RCC 7860 (cell line): Measurements from ENCODE around the gene MUC4.

Experiments
- DNase-seq: peaks from one replicate; pipeline ENCODE4 v3.0.0-alpha.2; 2015; ENCODE audit warnings: low spot score
- FAIRE-seq: peaks from 2 replicates; lab custom pipeline; 2012; peaks lifted over from hg19 to GRCh38; lab: Jason Lieb, UNC

Gene MUC4

DNA sequence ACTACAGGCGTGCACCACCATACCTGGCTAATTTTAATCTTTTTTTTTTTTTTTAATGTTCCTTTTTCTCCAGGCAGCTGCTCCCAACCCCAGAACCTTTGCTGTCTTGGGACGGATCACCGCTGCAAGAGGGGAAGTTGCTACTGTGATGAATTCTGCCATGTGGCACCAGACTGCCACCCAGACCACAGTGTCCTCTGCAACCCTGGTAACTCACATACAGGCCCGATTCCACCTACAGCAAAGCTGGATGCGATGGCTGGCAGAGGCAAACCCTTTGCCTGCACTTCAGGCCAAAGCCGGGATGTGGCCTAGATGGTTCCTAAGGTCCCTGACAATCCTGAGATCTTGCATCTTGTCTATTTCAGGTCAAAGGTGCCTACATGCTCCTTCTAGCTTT is 103.7 kb downstream of the MUC4 start:
- FAIRE-seq, result no peak
- no peak for DNase-seq

DNA sequence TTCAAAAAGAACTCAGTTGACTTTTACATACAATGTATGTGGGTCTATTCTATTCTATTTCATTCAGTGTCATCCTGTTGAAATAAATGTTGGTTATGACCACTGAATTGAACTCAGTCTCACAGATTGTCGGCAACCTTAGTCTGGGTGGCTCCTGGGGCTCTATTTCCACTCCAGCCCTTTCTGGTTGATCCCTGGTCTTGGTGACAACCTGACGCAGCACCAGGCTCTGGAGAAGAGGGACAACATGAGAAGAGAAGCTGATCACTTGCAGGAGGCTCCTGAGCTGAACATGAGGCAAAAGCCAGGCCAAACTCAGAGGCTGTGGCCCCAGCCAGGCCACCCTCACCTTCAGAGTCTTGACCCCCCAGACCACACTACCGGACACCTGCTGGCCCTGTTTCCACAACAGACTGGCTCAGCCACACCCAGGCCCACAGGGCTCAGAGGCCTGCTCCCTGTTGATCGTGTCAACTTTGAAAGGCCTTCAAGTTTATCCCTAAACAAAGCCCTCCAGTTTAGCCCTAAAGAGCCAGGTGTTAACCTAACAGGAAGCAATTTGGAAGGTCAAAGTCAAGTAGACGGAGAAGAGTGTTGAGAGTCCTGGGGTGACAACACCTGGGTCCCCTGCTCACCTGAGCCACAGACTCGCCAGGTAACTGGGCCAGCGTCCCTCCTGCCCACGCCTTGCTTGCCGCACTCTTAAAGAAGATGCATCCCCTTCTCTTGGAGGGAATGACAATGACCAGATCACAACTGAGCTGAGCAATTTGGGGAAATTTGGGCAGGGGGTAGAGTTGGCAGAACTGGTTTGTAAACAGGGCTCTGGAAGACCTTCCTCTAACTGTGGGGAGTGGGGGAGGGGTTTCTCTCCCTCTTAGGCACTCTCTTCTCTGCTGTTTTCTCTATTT is 106.4 kb downstream of the MUC4 start:
- DNase-seq (no peak), FAIRE-seq (no peak)

DNA sequence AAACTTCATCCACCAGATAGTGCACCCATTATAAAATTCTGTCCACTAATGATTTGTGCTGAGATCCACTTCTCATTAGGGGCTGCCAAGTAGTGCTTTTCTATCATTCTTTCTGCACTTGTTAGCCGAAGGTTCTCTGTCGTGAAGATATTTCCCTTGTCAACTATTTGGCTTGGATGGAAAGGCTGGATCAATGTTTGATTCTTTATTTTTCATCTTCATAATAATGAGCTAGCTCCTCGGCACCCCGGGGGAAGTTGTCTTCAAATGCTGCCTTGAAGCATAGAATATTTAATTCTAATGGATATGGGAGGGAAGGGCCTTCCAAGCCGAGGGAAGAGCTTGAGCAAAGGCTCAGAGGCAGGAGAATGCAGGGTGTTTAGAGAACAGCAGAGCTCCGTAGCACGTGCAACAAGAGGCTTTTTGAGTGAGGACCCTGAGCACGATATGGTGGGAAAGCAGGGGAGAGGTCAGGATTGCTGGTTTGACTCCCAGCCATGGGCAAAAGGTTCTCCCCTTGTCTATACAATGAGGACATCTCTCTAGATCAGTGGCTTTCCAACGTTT is 107.2 kb downstream of the MUC4 start:
- FAIRE-seq (no peak), DNase-seq (no peak)

DNA sequence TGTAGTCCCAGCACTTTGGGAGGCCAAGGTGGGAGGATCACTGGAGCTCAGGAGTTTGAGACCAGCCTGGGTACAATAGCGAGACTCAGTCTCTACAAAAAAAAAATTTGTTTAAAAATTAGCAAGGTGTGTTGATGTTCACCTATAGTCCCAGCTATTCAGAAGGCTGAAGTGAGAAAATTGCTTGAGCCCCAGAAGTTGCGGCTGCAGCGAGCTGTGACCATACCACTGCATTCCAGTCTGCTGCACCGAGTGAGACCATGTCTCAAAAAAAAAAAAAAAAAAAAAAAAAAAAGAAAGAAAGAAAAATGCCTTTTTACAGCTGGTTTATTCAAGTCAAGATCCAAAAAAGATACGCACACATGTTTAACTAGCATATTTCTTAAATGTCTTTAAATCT is 108.0 kb downstream of the MUC4 start:
- no peak for FAIRE-seq
- no peak for DNase-seq

DNA sequence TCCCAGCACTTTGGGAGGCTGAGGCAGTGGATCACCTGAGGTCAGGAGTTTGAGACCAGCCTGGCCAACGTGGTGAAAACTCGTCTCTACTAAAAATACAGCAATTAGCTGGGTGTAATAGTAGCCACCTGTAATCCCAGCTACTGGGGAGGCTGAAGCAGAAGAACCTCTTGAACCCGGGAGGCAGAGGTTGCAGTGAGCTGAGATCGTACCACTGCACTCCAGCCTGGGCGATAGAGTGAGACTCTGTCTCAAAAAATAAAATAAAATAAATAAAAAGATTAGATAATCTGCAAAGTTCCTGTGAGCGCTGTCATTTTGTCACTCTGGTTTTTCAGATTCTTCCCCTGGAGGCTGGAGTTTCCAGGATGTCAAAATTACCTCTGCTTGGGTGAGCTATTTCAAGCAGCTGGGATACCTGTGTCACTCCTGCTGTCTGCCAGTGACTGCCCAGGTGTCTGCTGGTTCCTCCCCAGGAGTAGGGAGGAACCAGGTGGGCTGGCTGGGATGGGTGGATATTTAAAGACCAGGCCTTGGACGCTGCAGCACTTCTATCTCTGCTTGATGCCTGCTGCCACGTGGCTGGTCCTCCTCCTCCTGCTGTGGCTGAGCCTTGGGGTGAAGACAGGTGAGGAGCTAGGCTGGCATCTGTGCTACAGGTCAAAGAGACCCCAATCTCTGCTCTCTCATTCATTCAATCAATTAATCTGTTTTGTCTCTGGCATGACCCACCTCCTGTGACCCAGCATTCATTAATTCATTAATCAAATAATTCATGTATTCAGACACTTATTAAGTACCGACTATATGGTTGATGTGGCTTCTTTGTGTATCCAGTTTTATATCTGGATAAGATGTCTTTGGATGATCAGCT is 110.5 kb downstream of the MUC4 start:
- no peak for FAIRE-seq
- no peak for DNase-seq

DNA sequence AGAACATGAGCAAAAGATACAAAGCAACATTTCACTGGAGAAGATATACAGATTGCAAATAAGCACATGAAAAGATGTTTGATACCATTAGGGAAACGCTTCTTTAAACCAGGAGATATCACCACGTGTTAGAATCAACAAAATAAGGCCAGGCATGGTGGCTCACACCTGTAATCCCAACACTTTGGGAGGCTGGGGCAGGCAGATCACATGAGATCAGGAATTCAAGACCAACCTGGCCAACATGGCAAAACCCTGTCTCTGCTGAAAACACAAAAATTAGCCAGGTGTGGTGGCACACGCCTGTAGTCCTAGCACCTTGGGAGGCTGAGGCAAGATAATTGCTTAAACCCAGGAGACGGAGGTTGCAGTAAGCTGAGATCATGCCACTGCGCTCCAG is 111.4 kb downstream of the MUC4 start:
- FAIRE-seq, result no peak

DNA sequence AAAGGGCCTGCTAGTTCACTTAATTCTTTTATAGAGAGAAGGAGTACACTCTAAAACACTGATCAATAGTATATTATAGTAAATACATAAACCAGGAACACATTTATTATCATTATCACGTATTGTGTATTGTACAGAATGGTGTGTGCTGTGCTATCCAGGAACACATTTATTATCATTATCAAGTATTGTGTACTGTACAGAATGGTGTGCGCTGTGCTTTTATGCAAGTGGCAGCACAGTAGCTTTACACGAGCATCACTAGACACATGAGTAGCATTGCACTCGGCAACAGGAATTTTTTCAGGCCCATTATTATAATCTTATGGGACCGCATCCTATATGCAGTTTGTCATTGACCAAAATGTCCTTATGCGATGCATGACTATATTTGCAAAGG is 111.9 kb downstream of the MUC4 start:
- DNase-seq, result no peak
- FAIRE-seq, result no peak

More for the DNA sequence above, 111.4 kb downstream of the MUC4 start:
- DNase-seq, result no peak

DNA sequence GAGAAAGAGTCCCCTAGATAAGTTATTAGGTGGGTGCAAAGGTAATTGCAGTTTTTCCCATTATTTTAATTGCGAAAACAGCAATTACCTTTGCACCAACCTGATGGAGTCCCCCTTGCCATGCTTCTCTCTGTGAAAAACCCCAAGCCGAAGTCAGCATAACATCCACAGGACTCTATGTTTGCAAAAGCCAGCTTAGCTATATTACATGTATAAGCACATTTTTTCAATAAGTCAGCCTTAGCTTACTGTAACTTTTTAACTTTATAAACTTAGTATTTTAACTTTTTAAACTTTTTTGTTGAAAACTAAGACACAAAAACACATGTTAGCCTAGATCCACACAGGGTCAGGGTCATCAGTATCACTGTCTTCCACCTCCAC is 112.3 kb downstream of the MUC4 start:
- DNase-seq, result no peak
- no peak for FAIRE-seq

DNA sequence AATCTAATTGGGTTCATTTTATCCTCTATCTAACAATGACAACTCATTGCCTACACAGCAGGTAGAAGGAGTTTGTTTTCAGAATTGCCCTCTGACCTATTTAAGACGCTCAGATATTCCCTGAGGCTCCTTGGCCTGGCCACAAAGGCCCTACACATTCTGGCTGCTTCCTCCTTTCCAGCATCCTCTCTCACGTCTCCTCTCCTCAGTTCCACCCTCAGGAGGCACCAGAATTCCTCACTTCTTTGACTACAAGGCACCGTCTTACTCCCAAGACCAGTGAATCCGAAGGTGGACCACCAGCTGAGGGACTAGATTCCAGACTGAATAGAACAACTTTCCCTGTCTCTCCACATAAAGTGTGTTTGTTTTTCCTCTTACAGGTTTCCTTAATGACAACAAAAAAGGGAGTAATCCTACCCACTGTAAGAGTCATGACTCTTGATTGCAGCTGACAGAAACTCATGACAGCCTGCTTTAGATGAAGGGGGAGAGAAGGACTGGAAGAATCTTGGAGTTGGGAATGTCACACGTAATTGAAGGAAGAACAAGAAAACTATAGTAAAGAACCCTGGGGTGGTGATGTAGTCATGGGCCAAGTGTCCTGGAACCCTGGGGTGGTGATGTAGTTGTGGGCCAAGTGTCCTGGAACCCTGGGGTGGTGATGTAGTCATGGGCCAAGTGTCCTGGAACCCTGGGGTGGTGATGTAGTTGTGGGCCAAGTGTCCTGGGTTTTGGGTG is 112.9 kb downstream of the MUC4 start:
- FAIRE-seq (no peak), DNase-seq (no peak)

DNA sequence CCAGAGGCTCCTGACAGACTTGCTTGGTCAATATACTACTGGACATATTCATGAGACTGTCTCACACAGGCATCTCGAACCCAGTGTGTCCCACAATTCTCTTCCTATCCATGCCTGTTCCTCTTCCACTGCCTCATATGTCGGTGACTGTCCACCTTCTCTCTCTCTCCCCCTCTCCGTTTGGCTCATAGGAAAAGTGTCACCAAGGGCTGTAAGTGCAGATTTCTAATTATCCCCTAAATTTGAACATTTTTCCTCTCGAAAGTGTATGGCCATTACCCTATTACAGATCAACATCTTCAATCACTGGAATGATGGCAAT is 113.4 kb downstream of the MUC4 start:
- DNase-seq (no peak), FAIRE-seq (no peak)

DNA sequence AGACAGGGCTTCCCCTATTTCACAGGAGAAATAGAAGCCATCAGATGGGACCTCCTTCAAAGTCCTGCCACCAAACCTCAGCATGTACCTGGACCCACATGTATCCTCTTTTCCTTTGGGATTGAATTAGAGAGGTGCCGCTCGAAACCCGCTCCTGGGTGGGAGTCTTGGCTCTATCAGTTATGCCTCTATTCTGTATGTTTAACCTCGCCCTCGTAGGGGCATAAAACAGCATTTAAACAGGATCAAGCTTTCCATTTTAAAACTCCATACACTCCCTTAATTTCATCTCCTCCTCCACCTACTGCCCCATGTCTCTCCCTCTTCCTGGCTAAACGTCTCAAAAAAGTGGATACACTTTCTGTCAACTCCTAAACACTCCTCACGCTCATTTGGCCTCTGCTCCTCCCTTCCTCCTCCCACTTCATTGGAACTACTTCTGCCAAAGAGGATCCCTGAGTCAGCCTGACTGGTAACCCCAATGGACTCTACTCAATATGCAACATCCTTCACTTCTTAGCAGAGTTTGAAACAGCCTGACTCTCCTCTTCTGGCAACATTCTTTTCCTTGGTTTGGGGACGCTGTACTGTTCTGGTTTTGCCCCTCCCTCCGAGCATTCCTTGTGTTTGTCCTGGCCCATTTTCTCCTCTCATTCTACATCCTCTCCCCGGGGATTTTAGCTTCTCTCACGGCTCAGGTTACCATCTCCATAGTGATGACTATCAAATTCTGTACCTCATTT is 114.0 kb downstream of the MUC4 start:
- DNase-seq, result no peak
- FAIRE-seq, result no peak
